DND-41 (cell line): ENCODE results near the gene STARD13.

Experiments used
- ATAC-seq: fragments of 200-7000 bp; cut with Tn5 transposase; 3 replicates; pipeline ENCODE4 v1.9.1; 2021; ENCODE audit warnings: low read depth; ENCODE audit not compliant: insufficient read depth
- DNase-seq: peaks from one replicate; pipeline ENCODE4 v3.0.0-alpha.2; 2020
- H2AFZ ChIP-seq: 2 replicates; pipeline ENCODE4 v1.6.0; 2012; ENCODE audit warnings: low read depth, low read length
- H3K27ac ChIP-seq: 2 replicates; pipeline ENCODE4 v1.5.1; 2012; ENCODE audit warnings: low read length, inconsistent platforms
- H3K27me3 ChIP-seq: fragments of 200-600 bp; sonication (generic); 2 replicates; pipeline ENCODE4 v1.6.0; 2012; ENCODE audit warnings: low read length, mild to moderate bottlenecking, inconsistent platforms; ENCODE audit not compliant: insufficient read depth, poor library complexity
- H3K36me3 ChIP-seq: 2 replicates; pipeline ENCODE4 v1.5.1; 2012; ENCODE audit warnings: low read length, inconsistent platforms; ENCODE audit not compliant: insufficient read depth
- H3K4me1 ChIP-seq: 2 replicates; pipeline ENCODE4 v1.5.1; 2012; ENCODE audit warnings: mild to moderate bottlenecking, low read length; ENCODE audit not compliant: insufficient read depth
- H3K4me2 ChIP-seq: 2 replicates; pipeline ENCODE4 v1.6.0; 2012; ENCODE audit warnings: mild to moderate bottlenecking, moderate library complexity, low read length, inconsistent platforms; ENCODE audit not compliant: insufficient read depth
- H3K4me3 ChIP-seq, 2 experiments: fragments of 200-600 bp in 1 of 2; shearing (Covaris generic) in 1 of 2; 2 replicates each; pipeline ENCODE4 v1.5.1; 2012 to 2016; ENCODE audit warnings: inconsistent platforms in 2 of 2, low read length in 2 of 2, mild to moderate bottlenecking in 2 of 2, low read depth in 1 of 2, moderate library complexity in 1 of 2
- H3K79me2 ChIP-seq: 2 replicates; pipeline ENCODE4 v1.6.0; 2012; ENCODE audit warnings: low read length, inconsistent platforms; ENCODE audit not compliant: insufficient read depth
- H3K9ac ChIP-seq: 2 replicates; pipeline ENCODE4 v1.6.0; 2012; ENCODE audit warnings: low read depth, mild to moderate bottlenecking, inconsistent platforms, low read length, moderate library complexity
- H3K9me3 ChIP-seq: 2 replicates; pipeline ENCODE4 v1.5.1; 2012; ENCODE audit warnings: low read length, moderate library complexity, mild to moderate bottlenecking, inconsistent platforms; ENCODE audit not compliant: insufficient read depth, severe bottlenecking
- H4K20me1 ChIP-seq: 2 replicates; pipeline ENCODE4 v1.6.0; 2012; ENCODE audit warnings: low read length; ENCODE audit not compliant: insufficient read depth
- EZH2 ChIP-seq: IDR thresholded peaks from 3 replicates; pipeline ENCODE4 v1.6.1; 2012; ENCODE audit warnings: borderline replicate concordance, low read depth, mild to moderate bottlenecking, moderate library complexity, low read length, inconsistent platforms; ENCODE audit not compliant: severe bottlenecking
- TF ChIP-seq, protein P1 (sequence below): IDR thresholded peaks from 2 replicates; pipeline ENCODE4 v1.5.1; 2012; ENCODE audit warnings: borderline replicate concordance, low read length, moderate library complexity, mild to moderate bottlenecking; ENCODE audit not compliant: poor library complexity, severe bottlenecking; ENCODE audit errors: extremely low read depth

STARD13 gene

DNA sequence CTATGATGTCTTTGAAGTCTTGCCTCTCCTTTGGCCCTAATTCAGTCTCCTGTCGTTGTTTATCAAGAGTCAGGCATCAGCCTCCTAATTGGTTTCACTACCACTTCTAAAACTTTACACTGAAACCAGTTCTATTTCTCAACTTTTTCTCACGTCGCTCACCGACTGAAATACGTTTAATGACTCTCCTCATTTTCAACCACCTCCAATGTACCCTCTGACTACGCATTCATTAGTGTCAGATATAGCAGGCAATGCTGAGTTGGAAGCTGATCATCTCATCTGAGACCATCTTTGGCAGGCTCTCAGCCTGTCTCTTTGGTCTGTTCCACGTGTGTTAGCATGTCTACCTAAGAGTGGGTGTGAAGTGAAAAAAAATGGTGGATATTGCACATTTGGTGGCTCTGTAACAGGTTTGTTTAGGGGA is 141.2 kb downstream of the STARD13 start:
- no peak overlapping the region for H3K9ac ChIP-seq
- H3K27ac ChIP-seq: no peak overlapping the region
- no peak overlapping the region for H3K4me3 ChIP-seq
- ATAC-seq: no peak
- H3K36me3 ChIP-seq: no peaks in the 10 kb centered on the region
- no peaks in the 10 kb centered on the region for H4K20me1 ChIP-seq
- H3K4me2 ChIP-seq: no peak overlapping the region
- H3K9me3 ChIP-seq: no peaks in the 10 kb centered on the region
- no peak overlapping the region for H2AFZ ChIP-seq
- DNase-seq: no peak
- no peaks in the 10 kb centered on the region for H3K27me3 ChIP-seq
- no peaks in the 10 kb centered on the region for H3K79me2 ChIP-seq
- no peak for TF ChIP-seq EZH2
- TF ChIP-seq, protein P1, sequence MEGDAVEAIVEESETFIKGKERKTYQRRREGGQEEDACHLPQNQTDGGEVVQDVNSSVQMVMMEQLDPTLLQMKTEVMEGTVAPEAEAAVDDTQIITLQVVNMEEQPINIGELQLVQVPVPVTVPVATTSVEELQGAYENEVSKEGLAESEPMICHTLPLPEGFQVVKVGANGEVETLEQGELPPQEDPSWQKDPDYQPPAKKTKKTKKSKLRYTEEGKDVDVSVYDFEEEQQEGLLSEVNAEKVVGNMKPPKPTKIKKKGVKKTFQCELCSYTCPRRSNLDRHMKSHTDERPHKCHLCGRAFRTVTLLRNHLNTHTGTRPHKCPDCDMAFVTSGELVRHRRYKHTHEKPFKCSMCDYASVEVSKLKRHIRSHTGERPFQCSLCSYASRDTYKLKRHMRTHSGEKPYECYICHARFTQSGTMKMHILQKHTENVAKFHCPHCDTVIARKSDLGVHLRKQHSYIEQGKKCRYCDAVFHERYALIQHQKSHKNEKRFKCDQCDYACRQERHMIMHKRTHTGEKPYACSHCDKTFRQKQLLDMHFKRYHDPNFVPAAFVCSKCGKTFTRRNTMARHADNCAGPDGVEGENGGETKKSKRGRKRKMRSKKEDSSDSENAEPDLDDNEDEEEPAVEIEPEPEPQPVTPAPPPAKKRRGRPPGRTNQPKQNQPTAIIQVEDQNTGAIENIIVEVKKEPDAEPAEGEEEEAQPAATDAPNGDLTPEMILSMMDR: no peak
- no peaks in the 10 kb centered on the region for H3K4me1 ChIP-seq

DNA sequence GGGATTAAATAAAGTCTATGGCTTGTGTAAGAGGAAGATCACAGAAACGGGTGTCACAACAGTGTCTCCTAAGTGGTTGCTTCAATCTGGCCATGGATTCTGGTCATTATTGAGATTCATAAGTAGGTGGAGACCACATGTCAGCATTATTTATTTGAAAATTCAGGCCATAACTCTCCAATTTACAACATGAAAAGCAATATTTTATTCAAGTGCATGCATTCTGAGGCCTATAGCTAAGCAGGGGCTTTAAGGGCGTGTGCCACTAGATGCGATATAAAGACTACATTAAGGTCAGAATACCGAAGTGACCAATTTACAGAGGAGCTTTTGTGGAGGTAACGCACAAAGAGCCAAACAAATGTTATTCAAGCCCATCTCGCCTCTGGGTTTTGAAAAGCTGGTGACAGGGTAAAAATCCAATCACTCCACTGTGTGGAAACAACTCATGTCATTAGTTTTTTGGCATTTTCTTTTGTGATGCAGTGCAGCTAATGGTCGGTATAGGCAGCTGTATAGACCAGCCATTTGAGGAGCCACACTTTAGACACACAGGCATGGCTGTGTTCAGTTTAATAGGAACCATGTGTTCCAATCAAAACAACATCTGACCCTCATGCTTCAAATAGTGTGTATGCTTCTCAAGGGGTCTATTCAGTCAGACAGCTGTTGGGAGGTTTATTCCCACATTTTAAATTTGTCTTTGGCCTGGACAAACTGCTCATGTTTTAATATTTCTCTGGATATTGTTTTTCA is 145.6 kb downstream of the STARD13 start:
- Histone ChIP-seq H3K9ac (no peak overlapping the region), H3K4me1 (no peaks in the 10 kb centered on the region), H3K79me2 (no peaks in the 10 kb centered on the region), H3K4me2 (no peak overlapping the region), H4K20me1 (no peaks in the 10 kb centered on the region), H3K36me3 (no peaks in the 10 kb centered on the region), H3K9me3 (peaks cover 4% of the 10 kb centered on the region), H3K4me3 (no peak overlapping the region), H2AFZ (no peak overlapping the region), H3K27me3 (no peaks in the 10 kb centered on the region), H3K27ac (no peak overlapping the region)
- TF ChIP-seq, protein P1: no peak
- no peak for TF ChIP-seq EZH2
- no peak for ATAC-seq
- DNase-seq: no peak

DNA sequence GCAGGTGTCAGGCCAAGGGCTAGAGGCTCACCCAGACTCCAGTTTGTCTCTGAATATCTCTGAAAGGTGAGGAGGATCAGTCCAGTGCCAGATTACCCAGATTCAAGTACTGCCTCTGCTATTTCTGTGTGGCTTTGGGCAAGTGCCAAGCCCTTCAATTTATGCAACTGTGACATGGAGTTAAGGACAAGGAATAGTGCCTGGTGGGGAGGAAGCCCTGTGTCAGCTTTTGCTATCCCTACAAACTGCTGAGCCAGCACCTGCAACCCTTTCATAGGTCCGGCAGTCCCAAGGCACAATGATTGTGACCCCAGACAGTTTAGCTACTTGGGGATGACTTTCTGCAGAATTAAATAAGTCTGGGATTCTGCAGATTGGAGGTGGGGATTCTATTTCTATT is 146.4 kb downstream of the STARD13 start:
- no peak for DNase-seq
- H4K20me1 ChIP-seq: no peaks in the 10 kb centered on the region
- no peaks in the 10 kb centered on the region for H3K4me1 ChIP-seq
- H3K4me2 ChIP-seq: no peak overlapping the region
- ATAC-seq: no peak
- H3K27me3 ChIP-seq: no peaks in the 10 kb centered on the region
- no peak overlapping the region for H3K27ac ChIP-seq
- no peak overlapping the region for H3K9ac ChIP-seq
- TF ChIP-seq EZH2: no peak
- TF ChIP-seq, protein P1: no peak
- H3K4me3 ChIP-seq: no peak overlapping the region
- H3K79me2 ChIP-seq: no peaks in the 10 kb centered on the region
- no peak overlapping the region for H2AFZ ChIP-seq
- peaks cover 4% of the 10 kb centered on the region for H3K9me3 ChIP-seq
- no peaks in the 10 kb centered on the region for H3K36me3 ChIP-seq

DNA sequence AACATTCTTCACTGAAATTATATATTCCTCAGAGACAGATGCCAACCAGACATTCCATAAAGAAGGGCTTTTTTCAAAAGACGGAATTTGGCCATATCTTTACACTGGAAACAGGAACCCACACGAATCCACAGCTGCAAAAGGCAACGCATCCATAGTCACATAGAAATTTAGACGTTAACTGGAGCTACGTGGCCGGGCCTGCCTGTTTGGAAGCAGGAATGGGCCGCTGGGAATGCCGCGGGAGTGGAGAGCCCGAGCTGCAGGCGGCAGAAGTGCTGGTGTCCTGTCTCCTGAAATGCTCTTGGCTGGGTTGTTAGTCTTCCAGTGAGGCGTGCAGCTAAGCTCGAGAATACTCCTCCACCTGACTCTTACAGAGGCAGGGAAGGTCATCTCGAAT is 147.1 kb downstream of the STARD13 start:
- H3K27ac ChIP-seq: no peak overlapping the region
- H3K79me2 ChIP-seq: no peaks in the 10 kb centered on the region
- peaks cover 4% of the 10 kb centered on the region for H3K9me3 ChIP-seq
- no peaks in the 10 kb centered on the region for H3K27me3 ChIP-seq
- H4K20me1 ChIP-seq: no peaks in the 10 kb centered on the region
- H3K4me1 ChIP-seq: no peaks in the 10 kb centered on the region
- no peaks in the 10 kb centered on the region for H3K36me3 ChIP-seq
- no peak overlapping the region for H2AFZ ChIP-seq
- H3K4me2 ChIP-seq: no peak overlapping the region
- DNase-seq (no peak), ATAC-seq (no peak)
- H3K4me3 ChIP-seq: no peak overlapping the region
- TF ChIP-seq EZH2: no peak
- TF ChIP-seq, protein P1: no peak
- H3K9ac ChIP-seq: no peak overlapping the region
